Kidney epithelial cell (primary cell): ENCODE measurements around the gene ARGFX. TPM values are rescaled to one million over a fixed set of nuclear protein-coding genes. Genes with fewer than 3 reads are reported as not detected.

Source experiments
- DNase-seq: peaks from one replicate; pipeline ENCODE4 v3.0.0-alpha.2; 2010; ENCODE audit warnings: low read depth
- H3K27me3 ChIP-seq: 2 replicates; pipeline ENCODE4 v1.6.0; 2011; ENCODE audit warnings: low read length; ENCODE audit not compliant: control insufficient read depth, insufficient read depth
- H3K36me3 ChIP-seq: 2 replicates; pipeline ENCODE4 v1.5.1; 2011; ENCODE audit warnings: low read length; ENCODE audit not compliant: control insufficient read depth, insufficient read depth
- H3K4me3 ChIP-seq: 2 replicates; pipeline ENCODE4 v1.5.1; 2011; ENCODE audit warnings: low read depth, mild to moderate bottlenecking, control low read depth, low read length
- total RNA-seq: library from RNA; depleted of rRNA; stranded (reverse); fragments of >200 nt; gene quantifications from 2 replicates; pipeline ENCODE4 v1.2.3, GENCODE V29; 2015
- TF ChIP-seq, protein P1 (sequence below): IDR thresholded peaks from 2 replicates; pipeline ENCODE4 v1.5.1; 2011; ENCODE audit warnings: mild to moderate bottlenecking, moderate library complexity, low read length, control low read depth, inconsistent platforms; ENCODE audit not compliant: insufficient read depth, poor library complexity, severe bottlenecking

The ARGFX gene
- total RNA-seq, 1 donor from 2014 or later, result not detected

DNA sequence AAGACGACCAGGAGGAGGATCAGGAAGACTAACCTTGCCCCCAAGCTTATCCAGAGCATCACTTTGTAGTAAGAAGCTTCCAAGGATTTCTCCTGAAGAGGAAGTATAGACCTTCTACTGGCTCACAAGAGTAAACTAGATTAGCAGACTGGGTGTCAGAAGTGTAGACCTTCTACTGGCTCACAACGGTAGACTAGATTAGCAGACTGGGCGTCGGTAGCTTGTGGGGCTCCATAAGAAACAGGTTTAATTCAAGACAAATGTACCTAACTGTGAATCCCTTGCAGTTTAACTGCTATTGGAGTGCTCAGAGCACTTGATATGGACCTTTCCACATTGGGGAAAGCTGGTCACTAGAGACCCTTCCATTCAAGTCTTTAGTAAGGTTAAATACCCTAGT, 38.4 kb downstream of the ARGFX start:
- Histone ChIP-seq H3K36me3 (no peaks in the 10 kb centered on the region), H3K27me3 (no peaks in the 10 kb centered on the region), H3K4me3 (no peak overlapping the region)
- DNase-seq, result no peak
- TF ChIP-seq, protein P1, sequence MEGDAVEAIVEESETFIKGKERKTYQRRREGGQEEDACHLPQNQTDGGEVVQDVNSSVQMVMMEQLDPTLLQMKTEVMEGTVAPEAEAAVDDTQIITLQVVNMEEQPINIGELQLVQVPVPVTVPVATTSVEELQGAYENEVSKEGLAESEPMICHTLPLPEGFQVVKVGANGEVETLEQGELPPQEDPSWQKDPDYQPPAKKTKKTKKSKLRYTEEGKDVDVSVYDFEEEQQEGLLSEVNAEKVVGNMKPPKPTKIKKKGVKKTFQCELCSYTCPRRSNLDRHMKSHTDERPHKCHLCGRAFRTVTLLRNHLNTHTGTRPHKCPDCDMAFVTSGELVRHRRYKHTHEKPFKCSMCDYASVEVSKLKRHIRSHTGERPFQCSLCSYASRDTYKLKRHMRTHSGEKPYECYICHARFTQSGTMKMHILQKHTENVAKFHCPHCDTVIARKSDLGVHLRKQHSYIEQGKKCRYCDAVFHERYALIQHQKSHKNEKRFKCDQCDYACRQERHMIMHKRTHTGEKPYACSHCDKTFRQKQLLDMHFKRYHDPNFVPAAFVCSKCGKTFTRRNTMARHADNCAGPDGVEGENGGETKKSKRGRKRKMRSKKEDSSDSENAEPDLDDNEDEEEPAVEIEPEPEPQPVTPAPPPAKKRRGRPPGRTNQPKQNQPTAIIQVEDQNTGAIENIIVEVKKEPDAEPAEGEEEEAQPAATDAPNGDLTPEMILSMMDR, result no peak

Other genes with a start within 250 kb of the ARGFX start
- 1.3 and 2.0 TPM in 2 replicates for gene POLQ, start 22.0 kb upstream of the ARGFX start, total RNA-seq
- under 0.01 TPM in 1 of 2 replicates, not detected in the other for gene FBXO40, start 25.4 kb downstream of the ARGFX start, total RNA-seq
- gene HCLS1, start 93.0 kb downstream of the ARGFX start, total RNA-seq, result 0.92 and 1.1 TPM in 2 replicates
- gene GOLGB1, start 181.8 kb downstream of the ARGFX start, total RNA-seq, result 34.4 and 112 TPM in 2 replicates